ENCODE data around the gene MCTS1.
"Not testable (repeated sequence)": the region's sequence is repeated elsewhere in the genome, so short reads cannot be mapped to it uniquely, and the experiment has no call there.

The MCTS1 gene

DNA sequence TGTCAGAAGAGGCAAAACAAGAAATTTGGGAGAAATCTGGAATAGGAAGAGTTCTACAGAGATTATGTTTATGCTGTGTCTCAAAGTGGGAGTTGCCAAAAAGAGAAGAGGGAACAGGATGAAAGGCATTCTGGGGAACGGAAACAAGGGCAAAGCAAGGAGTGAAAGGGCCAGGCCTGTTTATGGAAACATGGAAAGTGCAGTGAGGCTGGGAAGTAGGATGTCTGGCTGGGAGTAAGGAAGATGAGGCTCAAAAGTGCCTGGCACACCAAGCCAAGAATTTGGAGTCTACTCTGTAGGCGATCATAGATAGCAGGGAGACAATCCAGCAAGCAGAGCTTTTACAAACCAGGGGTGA lies 41.4 kb upstream of the MCTS1 start:
- no peak for DNase-seq (ENCODE audit: low read depth)
- H3K4me3 ChIP-seq (ENCODE audit: low read depth, low read length) = no peak overlapping the region; the same call in 1 of the 2 replicates
- TF ChIP-seq, protein P1, sequence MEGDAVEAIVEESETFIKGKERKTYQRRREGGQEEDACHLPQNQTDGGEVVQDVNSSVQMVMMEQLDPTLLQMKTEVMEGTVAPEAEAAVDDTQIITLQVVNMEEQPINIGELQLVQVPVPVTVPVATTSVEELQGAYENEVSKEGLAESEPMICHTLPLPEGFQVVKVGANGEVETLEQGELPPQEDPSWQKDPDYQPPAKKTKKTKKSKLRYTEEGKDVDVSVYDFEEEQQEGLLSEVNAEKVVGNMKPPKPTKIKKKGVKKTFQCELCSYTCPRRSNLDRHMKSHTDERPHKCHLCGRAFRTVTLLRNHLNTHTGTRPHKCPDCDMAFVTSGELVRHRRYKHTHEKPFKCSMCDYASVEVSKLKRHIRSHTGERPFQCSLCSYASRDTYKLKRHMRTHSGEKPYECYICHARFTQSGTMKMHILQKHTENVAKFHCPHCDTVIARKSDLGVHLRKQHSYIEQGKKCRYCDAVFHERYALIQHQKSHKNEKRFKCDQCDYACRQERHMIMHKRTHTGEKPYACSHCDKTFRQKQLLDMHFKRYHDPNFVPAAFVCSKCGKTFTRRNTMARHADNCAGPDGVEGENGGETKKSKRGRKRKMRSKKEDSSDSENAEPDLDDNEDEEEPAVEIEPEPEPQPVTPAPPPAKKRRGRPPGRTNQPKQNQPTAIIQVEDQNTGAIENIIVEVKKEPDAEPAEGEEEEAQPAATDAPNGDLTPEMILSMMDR (IDR thresholded peaks at IDR 0.05; ENCODE audit: low read depth, low read length, missing control alignments) = no peak

- H3K4me3 ChIP-seq (ENCODE audit: low read depth, low read length) = no peak overlapping the region
- no peak for DNase-seq (ENCODE audit: low read depth)
- TF ChIP-seq, protein P1 (IDR thresholded peaks at IDR 0.05; ENCODE audit: low read depth, low read length, missing control alignments) = no peak
Measured at GRCh38 chrX:120564925-120565324, 39.0 kb upstream of the MCTS1 start.

DNA sequence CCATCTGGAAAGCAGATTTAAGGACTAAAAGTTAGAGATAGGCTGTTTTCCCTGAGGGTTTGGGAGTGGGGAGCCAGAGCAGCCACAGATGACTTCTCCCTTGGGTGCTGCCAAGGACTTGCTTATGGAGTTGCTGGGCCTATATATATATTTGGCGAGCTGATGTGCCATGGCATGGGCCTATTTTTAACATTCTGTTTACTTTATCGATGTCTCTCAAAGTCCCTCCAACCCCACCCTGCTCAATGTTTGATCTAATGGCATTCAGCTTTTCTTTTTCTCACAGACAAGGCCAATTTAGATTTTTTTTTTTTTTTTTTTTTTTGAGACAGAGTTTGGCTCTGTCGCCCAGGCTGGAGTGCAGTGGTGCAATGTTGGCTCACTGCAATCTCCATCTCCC lies 37.1 kb upstream of the MCTS1 start:
- no peak overlapping the region for H3K4me3 ChIP-seq (ENCODE audit: low read depth, low read length)
- DNase-seq (ENCODE audit: low read depth) = no peak
- TF ChIP-seq, protein P1 (IDR thresholded peaks at IDR 0.05; ENCODE audit: low read depth, low read length, missing control alignments) = no peak

DNA sequence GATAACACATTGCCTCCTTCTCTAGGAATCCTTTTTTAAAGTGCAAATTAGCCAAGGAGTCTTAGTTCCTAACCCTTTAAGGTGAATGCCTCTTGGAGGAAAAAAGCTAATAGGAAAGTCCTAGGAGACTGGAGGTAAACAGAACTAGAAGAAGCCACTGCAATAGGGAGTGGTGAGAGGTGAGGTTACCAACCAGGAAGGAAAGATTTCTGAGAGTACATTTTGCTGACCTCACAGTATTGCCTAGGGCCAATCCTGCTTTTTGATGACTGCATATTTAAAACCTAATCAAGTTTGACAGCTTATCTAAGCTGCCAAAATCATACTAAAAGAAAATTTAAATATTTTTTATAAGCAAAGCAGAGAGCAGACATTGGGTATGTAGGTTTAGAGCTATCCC lies 35.9 kb upstream of the MCTS1 start:
- TF ChIP-seq, protein P1 (IDR thresholded peaks at IDR 0.05; ENCODE audit: low read depth, low read length, missing control alignments) = no peak
- H3K4me3 ChIP-seq (ENCODE audit: low read depth, low read length) = no peak overlapping the region
- DNase-seq (ENCODE audit: low read depth) = no peak

DNA sequence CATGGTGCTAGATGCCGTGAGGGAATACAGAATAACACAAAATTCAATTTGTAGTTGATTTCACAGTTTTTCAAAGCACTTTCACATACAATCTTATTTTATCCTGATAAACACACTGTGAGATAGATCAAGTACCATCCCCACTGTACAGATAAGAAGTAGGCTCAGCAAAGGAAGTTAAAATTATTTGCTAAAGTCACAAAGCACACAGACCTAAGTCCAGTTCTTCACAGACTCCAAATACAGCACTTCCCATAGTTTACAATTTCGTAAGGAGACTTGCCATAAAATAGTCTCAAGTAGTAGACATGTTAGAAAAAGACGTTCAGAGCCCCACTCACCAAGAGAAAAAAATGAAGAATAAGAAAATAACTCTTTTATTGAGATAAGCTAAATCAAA lies 35.3 kb upstream of the MCTS1 start:
- TF ChIP-seq, protein P1 (IDR thresholded peaks at IDR 0.05; ENCODE audit: low read depth, low read length, missing control alignments) = no peak
- H3K4me3 ChIP-seq (ENCODE audit: low read depth, low read length) = no peak overlapping the region
- DNase-seq (ENCODE audit: low read depth) = no peak

DNA sequence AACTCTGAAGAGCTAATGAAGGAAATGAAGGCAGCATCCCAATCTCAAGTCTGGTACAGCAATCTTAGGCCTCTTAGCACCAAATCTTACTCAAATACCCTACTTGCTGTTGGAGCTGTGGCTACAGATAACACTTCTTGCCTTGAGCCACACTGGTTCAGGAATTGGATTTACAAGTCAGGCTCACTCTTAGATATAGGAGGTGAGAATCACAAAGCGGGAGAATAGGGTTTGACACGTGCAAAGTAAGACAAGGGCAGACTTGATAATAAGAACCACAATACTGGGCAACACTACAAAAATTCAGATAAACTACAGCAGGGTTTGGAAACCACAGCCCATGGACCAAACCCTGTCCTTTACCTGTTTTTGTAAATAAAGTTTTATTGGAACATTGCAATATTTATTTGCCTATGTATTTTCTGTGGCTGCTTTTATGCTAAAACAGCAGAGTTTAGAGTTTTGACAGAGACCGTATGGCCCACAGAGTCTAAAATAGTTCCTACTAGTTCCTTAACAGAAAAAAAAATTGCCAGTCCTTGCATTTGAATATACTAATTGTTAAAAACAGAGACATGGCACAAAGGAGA lies 33.8 kb upstream of the MCTS1 start:
- no peak overlapping the region for H3K4me3 ChIP-seq (ENCODE audit: low read depth, low read length)
- TF ChIP-seq, protein P1 (IDR thresholded peaks at IDR 0.05; ENCODE audit: low read depth, low read length, missing control alignments) = no peak
- DNase-seq (ENCODE audit: low read depth) = no peak

GRCh38 chrX:120573806-120574205 lies 30.1 kb upstream of the MCTS1 start:
- not testable (repeated sequence) for DNase-seq (ENCODE audit: low read depth); H3K4me3 ChIP-seq (ENCODE audit: low read depth, low read length)
